Measurements from ENCODE around the gene ECHDC1.

Gene ECHDC1

GRCh38 chr6:127365874-127366273 is 22.5 kb upstream of the ECHDC1 start:
- no peak for DNase-seq
- H3K27me3 ChIP-seq (ENCODE audit: insufficient read depth, low read depth, severe bottlenecking) = no peaks in the 10 kb centered on the region
- TF ChIP-seq CTCF (IDR thresholded peaks at IDR 0.05; ENCODE audit: low read depth, low read length) = no peak
- no peaks in the 10 kb centered on the region for H3K36me3 ChIP-seq
- no peak overlapping the region for H3K27ac ChIP-seq
- H3K4me3 ChIP-seq (ENCODE audit: low read depth, low read length) = no peak overlapping the region
- H3K9me3 ChIP-seq (ENCODE audit: severe bottlenecking) = no peaks in the 10 kb centered on the region

- no peak for DNase-seq
- Histone ChIP-seq H3K4me3 (ENCODE audit: low read depth, low read length) (no peak overlapping the region), H3K36me3 (no peaks in the 10 kb centered on the region), H3K27ac (no peak overlapping the region), H3K27me3 (ENCODE audit: insufficient read depth, low read depth, severe bottlenecking) (no peaks in the 10 kb centered on the region), H3K9me3 (ENCODE audit: severe bottlenecking) (no peaks in the 10 kb centered on the region)
- TF ChIP-seq CTCF (IDR thresholded peaks at IDR 0.05; ENCODE audit: low read depth, low read length) = no peak
Observed at GRCh38 chr6:127352524-127352923, 9.1 kb upstream of the ECHDC1 start.

- DNase-seq = no peak
- no peak for TF ChIP-seq CTCF (IDR thresholded peaks at IDR 0.05; ENCODE audit: low read depth, low read length)
- Histone ChIP-seq H3K4me3 (ENCODE audit: low read depth, low read length) (no peak overlapping the region), H3K27ac (no peak overlapping the region), H3K9me3 (ENCODE audit: severe bottlenecking) (no peaks in the 10 kb centered on the region), H3K36me3 (no peaks in the 10 kb centered on the region), H3K27me3 (ENCODE audit: insufficient read depth, low read depth, severe bottlenecking) (no peaks in the 10 kb centered on the region)
Observed at GRCh38 chr6:127349980-127350379, 6.6 kb upstream of the ECHDC1 start.

GRCh38 chr6:127348028-127348661 is 4.7 kb upstream of the ECHDC1 start:
- H3K27me3 ChIP-seq (ENCODE audit: insufficient read depth, low read depth, severe bottlenecking) = no peaks in the 10 kb centered on the region
- no peaks in the 10 kb centered on the region for H3K36me3 ChIP-seq
- DNase-seq = no peak
- no peak for TF ChIP-seq CTCF (IDR thresholded peaks at IDR 0.05; ENCODE audit: low read depth, low read length)
- H3K27ac ChIP-seq = no peak overlapping the region
- no peak overlapping the region for H3K4me3 ChIP-seq (ENCODE audit: low read depth, low read length)
- no peaks in the 10 kb centered on the region for H3K9me3 ChIP-seq (ENCODE audit: severe bottlenecking)

GRCh38 chr6:127347178-127347577 is 3.8 kb upstream of the ECHDC1 start:
- Histone ChIP-seq H3K27ac (no peak overlapping the region), H3K27me3 (ENCODE audit: insufficient read depth, low read depth, severe bottlenecking) (no peaks in the 10 kb centered on the region), H3K36me3 (no peaks in the 10 kb centered on the region), H3K9me3 (ENCODE audit: severe bottlenecking) (no peaks in the 10 kb centered on the region), H3K4me3 (ENCODE audit: low read depth, low read length) (no peak overlapping the region)
- TF ChIP-seq CTCF (IDR thresholded peaks at IDR 0.05; ENCODE audit: low read depth, low read length) = no peak
- DNase-seq = no peak

- H3K27me3 ChIP-seq (ENCODE audit: insufficient read depth, low read depth, severe bottlenecking) = no peaks in the 10 kb centered on the region
- no peak for DNase-seq
- no peak overlapping the region for H3K27ac ChIP-seq
- no peaks in the 10 kb centered on the region for H3K9me3 ChIP-seq (ENCODE audit: severe bottlenecking)
- H3K4me3 ChIP-seq (ENCODE audit: low read depth, low read length) = no peak overlapping the region
- no peak for TF ChIP-seq CTCF (IDR thresholded peaks at IDR 0.05; ENCODE audit: low read depth, low read length)
- no peaks in the 10 kb centered on the region for H3K36me3 ChIP-seq
Observed at GRCh38 chr6:127345521-127345920, 2.1 kb upstream of the ECHDC1 start.

All from WERI-Rb-1 (cell line).